HTR-8/SVneo (cell line): ENCODE data around the gene DGKD.
"Not testable (repeated sequence)": the region's sequence is repeated elsewhere in the genome, so short reads cannot be mapped to it uniquely, and the experiment has no call there.

Source experiments
- DNase-seq: peaks from one replicate; pipeline ENCODE4 v3.0.0; 2011; ENCODE audit warnings: low spot score, mixed read lengths; ENCODE audit not compliant: insufficient read length
- FAIRE-seq: peaks from 2 replicates; lab custom pipeline; 2011; peaks lifted over from hg19 to GRCh38; lab: Jason Lieb, UNC

Gene DGKD

DNA sequence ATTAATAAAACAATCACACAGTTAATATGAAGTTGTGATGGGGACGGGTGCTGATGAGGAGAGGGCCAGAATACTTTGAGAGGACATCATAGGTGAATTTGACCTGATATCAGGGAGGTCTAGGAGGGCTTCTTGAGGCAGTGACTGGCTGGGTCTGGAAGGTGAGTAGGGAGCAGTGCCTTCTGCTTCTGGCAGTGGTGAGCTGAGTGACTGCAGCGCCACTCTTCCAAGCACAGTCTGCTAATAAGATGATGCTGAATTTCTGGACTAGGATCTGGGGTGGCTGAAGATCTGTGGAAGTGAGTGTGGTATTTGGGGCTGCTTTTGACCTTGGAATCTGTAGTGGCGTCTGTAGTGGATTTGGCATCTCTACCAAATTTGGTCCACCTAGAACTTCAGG, 5.5 kb downstream of the DGKD start:
- FAIRE-seq (no peak), DNase-seq (no peak)

DNA sequence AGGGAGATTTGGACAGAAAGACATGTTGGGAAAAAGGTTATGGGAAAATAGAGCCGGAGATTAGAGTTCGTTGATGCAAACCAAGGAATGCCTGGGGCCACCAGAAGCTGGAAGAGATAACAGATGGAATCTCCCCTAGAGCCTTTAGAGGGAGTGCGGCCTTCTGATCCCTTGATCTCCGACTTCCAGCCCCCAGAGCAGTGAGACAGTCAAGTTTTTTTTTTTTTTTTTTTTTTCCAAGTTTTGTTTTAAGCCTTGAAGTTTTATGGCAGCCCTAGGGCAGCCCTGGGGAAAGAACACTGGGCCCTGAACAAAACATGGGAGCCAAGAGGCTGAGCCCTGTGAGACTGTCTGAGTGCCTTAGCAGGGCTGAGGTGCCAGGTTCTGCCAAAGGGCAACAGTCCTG, 6.5 kb downstream of the DGKD start:
- FAIRE-seq (no peak), DNase-seq (no peak)

DNA sequence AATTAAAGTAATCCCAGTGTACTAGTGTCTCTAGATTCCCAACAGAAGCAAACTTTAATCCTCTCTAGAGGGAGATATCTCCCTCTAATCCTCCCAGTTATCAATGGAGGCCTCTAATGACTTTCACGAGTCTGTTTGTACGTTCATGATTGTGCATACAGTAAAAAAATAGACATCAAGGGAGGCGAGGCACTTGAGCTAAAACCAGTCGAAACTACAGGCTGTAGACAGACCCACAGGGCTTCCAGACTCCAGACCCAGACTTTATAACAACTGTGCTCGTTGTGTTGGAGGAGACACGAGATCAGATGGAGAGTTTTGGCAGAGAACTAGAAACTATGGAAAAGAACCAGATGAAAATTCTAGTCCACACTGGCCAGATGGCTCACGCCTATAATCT, 7.0 kb downstream of the DGKD start:
- FAIRE-seq (no peak), DNase-seq (no peak)

DNA sequence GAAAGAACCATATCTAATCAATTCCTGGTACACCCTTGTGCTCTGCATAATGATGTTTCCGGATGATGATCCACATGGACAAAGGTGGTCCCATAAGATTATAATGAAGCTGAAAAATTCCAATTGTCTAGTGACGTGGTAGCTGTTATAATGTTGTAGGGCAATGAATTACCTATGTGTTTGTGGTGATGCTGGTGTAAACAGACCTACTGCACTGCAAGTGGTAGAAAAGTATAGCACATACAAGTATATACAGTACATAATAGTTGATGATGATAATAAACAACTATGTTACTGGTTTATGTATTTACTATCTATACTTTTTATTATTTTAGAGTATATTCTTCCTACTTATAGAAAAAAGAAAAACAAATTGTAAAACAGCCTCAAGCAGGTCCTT, 8.4 kb downstream of the DGKD start:
- FAIRE-seq (no peak), DNase-seq (no peak)

DNA sequence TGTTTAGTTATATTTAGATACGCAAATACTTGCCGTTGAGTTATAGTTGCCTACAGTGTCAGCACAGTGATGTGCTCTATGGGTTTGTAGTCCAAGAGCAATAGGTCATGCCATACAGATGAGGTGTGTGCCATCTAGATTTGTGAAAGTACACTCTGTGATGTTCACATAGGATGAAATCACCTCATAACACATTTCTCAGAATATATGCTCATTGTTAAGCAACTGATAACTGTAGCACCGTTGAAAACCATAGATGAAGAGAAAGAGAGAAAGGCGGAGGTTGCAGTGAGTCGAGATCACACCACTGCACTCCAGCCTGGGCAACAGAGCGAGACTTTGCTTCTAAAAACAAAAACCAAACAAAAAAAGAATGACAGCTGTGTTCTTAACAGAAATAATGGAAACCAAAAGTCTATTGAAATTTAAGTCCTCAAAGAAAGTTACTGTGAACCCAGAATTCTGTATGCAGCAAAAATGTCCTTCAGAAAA, 9.5 kb downstream of the DGKD start:
- DNase-seq: no peak
- no peak for FAIRE-seq

DNA sequence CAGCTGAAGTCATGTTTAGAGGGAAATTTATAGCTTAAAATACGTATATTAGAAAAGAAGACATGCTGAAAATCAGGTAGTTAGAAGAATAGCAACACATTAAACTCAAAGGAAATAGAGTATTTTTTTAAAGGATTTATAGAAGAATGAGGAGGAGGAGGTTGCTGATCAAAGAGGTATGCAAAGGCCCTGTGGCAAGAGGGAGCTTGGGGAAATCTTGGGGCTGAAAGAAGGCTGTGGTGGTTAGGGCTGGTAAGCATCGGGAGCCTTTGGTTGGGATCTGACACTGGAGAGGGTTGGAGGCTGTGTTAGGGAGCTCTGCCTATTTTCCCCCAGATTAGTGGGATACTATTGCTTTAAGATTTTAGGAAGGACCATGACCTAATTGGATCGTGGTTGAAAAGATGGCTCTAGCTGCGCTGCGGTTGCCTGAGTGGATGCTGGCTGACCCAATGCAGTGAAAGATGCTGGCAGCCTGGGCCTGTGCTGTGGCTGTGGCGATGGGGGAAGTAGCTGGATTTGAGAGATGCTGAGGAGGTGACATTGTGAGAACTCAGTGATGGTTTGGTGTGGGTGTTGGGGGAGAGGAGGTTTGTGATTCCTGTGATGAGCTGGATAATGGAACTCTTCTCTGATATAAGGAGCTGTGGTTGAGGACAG, 11.7 kb downstream of the DGKD start:
- no peak for DNase-seq
- no peak for FAIRE-seq

DNA sequence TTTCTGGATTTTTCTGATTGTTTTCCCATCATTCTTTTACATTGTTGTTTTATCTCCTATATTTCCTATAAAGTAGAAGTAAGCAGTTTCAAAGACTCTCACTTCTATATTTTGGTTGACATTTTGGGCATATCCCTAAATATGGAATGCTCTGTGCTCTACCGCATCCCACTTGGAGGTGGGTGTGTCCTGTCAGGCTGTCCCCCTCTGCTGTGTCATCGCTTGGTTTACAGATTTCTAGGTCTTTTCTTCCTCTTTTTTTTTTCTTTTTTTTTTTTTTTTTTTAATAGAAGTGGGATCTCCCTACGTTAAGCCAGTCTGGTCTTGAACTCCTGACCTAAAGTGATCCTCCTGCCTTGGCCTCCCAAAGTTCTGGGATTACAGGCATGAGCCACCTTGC, 13.3 kb downstream of the DGKD start:
- FAIRE-seq (no peak), DNase-seq (no peak)

DNA sequence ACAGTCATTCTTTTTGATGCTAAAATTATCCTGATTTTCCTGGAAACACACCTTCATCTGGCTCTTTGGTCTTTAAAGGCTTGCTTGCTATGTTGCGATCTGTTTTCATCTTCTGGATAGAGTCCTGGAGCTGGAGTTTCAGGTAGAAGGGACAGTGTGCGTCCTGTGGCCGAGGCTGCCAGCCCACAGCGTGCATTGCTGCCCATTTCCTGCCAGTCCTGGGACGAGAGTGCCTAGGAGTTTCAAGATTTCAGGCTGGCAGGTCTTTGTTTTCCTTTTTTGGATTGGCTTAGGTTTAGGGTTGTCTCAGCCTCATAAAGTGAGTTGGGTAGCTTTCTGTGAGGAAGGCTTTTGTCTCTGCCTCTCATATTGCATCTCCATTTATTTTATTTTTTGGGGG, 14.5 kb downstream of the DGKD start:
- FAIRE-seq (no peak), DNase-seq (no peak)

DNA sequence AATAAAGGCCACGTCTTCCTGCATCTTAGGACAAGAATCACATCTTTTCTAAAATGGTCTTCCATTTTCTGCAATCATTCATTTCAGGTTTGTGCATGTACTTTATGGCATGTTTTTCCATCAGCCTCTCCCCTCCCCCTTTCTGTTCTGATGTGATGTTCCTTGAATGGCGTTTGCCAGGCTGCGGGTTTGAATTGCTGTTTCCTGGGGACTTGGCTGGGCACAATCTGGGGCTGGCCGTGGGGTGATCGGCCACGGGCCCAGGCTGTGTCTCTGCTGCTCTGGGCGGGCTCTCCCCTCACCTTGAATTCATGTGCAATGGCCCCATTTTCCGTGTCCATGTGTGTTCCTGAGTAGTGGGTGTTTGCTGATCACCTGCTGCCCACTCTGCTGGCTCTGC, 15.2 kb downstream of the DGKD start:
- DNase-seq (no peak), FAIRE-seq (no peak)

DNA sequence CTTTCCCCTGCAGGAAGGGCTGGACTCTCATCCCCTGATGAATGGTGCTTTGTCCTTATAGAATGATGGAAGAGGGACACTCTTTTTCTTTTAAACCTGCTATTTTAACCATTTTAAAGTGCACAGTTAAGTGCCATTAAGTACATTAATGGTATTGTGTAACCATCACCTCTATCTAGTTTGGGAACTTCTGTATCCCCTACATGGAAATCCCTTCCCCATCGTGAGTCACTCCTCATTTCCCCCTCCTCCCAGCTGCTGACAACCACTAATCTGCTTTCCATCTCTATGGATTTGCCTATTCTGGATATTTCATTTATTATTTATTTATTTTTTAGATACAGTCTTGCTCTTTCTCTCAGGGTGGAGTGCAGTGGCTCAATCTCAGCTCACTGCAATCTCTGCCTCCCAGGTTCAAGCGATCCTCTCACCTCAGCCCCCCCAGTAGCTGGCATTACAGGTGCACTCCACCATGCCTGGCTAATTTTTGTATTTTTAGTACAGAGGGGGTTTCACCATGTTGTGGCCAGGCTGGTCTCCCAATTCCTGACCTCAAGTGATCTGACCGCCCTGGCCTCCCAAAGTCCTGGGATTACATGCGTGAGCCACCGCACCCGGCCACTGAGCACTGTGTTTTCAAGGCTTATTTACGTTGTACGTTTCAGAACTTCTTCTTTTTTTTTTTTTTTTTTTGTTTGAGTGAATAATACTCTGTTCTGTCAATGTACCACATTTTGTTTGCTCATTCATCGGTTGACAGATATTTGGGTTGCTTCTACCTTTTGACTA, 15.8 kb downstream of the DGKD start:
- no peak for FAIRE-seq
- no peak for DNase-seq

DNA sequence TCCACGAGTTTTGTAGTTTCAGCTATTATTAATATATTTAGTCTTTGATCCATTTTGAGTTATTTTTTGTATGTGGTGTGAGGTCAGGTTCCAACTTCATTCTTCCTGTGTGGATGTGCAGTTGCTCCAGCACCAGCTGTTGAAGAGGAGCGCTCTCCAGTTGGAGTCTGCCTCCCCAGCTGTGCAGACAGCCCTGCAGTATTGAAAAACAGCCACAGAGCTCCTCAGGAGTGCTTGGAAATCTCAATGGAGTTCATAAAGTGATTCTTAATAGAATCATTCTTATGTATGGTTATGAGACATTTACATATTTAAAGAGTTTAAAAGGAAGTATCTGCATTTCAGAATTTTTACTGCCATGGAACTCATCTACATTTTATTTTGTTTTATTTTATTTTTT, 17.3 kb downstream of the DGKD start:
- DNase-seq (no peak), FAIRE-seq (no peak)

DNA sequence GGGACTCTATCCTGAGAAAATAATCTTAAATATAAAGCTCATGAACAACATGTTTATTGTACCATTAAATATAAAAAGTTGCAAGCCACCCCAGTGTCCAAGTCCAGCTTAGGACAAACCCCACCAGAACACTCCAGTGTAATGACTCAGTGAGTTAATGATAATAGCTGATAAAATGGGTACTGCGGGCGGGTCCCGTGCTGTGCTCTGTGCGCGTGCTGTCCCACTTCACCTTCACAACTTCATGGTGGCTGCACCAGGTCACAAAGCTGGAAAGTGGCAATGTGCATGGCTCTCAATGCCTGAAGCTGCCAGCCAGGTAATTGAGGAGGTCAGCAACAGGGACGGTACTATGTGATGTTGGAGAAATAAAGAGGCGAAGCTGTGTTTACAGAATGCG, 18.6 kb downstream of the DGKD start:
- no peak for DNase-seq
- FAIRE-seq: no peak

DNA sequence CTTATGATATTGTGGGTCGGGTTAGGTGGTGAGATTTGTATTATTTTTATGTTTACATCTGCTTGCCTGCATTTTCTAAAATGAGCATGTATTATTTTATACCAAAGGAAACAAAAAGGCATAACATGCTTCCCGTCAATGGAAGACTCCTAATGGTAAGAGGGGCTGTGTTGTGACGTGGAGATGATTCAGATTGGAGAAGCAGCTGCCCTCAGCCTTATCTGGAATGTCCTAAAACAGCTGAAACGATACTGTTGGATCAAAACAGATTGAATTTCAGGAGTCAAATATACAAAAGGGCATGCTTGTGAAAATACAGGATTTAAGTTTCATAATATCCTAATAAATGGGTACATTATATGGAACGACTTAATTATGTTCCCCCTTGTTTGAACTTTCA, 19.0 kb downstream of the DGKD start:
- FAIRE-seq (no peak), DNase-seq (no peak)

DNA sequence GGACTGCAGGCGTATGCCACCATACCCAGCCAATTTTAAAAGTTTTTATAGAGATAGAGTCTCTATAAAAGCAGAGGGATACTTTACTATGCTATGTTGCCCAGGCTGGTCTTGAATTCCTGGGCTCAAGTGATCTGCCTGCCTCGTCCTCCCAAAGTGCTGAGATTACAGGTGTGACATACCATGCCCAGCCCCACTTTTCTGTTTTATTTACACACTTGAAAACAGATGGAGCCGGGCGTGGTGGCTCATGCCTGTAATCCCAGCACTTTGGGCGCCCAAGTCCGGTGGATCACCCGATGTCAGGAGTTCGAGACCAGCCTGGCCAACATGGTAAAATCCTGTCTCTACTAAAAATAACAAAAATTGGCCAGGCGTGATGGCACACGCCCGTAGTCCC, 20.5 kb downstream of the DGKD start:
- DNase-seq, FAIRE-seq: not testable (repeated sequence)

DNA sequence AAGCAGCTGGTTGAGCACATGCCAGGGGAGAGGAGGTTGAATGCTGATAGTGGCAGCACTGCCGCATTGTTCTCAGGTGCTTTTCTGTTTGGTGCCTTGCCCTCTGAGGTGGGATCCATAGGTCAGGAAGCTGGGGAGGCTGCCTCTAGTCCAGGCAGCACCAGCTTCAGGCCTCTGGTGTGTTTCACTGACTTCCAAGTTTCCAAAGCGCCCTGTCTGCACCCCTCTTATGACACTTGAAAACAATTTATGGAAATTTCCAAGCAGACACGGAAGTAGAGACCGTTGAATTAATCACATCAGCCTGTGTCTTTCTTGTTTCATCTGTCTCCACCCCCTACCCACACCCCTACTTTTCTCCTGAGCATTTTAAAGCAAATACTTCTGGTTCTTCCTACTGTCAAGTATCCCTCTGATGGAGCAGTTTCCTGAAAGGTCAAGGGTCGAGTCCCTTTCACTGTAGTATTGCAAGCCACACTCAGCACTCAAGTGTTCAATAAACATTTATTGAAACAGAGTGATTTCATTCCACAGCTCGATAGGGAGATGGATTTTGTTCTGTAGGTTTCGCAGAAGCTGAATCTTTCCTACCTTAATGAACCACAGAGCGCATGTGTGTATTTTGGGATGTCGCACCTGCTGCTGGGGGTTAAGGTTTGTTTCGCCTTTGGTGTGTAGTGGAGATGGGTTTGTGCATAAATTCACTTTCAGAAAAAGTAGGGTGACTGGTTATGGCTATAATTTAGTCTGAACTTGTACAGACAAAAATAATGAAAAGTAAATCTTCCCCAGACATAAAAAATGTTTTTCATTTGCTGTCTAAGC, 21.4 kb downstream of the DGKD start:
- no peak for DNase-seq
- no peak for FAIRE-seq

DNA sequence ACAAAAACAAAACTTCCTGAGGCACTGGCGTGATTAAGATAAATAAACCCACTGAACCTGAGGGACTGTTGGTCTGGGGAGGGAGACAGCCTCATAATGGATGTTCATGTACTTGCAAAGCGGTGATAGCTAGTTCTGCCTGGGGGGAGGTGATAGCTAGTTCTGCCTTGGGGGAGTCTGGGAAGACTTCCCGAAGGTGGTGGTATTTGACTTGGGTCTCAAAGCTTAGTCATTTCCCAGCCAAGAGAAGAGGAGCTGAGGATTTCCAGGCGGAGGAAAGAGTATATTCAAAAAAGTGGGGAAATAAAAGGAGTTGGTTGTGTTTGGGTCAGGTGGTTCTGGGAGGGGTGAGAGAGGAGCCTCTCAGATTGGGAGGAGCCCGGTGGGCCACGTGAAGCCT, 24.7 kb downstream of the DGKD start:
- DNase-seq: no peak
- no peak for FAIRE-seq

DNA sequence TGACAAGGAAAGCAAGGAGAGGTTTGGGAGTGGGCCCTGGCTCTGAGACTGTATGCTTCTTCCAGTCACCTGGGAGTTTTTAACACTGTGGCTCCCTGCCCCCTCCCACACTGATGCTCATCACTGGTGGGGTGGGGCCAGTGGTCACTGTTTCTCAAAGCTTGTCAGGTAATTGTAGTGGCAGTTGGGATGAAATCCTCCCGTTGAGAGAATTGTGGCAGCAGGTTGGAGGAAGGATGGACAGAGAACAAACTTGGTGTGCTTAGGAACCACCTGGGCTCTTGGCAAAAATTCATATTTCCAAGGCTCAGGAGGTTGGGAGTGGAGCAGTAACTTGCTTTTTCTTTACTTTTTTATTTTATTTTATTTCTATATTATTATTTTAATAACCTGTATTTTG, 25.1 kb downstream of the DGKD start:
- FAIRE-seq: no peak
- no peak for DNase-seq

DNA sequence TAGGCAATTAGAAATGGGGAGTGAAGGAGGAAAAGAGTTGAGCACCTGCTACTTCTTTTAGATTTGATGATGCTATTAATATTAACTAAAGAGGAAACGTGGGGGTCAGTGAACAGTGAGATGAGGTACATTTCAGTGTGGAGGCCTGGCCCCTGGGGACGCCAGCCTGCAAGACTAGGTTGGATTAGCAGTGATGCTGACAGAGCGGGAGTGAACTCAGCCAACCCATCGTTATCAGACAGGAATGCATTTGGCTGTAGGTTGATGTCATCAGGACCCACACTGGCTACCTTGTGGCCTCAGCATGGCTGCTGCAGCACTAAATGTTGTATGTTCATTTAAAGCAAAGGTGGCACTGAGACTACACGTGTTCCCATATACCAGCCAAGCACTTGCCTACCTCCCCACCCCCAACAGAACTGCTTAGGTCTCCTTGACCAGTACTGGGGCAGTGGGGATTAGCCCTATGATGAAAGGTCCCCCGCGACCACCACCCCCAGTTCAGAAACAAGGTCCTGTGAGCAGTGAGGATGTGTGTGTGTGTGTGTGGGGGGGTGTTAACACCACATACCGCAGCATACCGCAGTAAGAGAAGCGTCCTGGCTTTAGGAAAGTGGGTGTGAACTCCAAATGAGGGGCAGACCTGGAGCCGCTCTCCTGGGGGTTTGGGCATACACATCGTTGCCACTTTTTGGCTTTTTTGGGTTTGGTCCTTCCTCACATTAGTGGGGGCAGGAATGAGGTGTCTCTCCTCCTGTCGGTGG, 26.0 kb downstream of the DGKD start:
- DNase-seq (no peak), FAIRE-seq (no peak)

DNA sequence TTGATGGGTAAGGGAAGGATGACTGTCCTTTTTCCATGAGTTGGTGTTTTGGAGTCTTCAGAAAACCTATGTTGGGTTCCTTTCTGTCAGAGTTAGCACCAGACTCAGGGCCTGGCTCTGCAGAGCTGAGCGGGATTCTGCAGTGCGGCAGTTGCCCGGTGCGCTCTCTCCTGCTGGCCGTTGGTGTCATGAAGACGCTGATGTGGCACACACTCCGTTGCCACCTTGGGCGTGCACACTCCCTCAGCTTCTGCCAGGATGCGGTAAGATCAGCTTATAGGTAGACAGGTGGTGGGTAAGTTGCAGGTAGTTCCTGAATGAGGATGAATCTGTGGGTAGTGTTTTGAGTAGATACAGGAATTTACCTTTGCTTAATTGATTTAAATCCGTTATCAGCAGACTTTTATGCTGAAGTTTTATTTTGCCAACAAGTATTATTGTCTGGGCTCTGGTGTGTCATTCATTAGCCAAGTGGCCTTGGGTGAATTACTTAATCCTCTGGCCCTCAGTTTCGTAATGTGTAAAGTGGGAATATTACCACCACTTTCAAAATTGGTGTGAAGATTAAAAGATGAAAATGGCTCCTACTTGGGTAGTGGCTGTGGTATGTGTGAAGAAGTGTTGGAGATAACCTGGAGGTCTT, 26.8 kb downstream of the DGKD start:
- no peak for FAIRE-seq
- DNase-seq: no peak

DNA sequence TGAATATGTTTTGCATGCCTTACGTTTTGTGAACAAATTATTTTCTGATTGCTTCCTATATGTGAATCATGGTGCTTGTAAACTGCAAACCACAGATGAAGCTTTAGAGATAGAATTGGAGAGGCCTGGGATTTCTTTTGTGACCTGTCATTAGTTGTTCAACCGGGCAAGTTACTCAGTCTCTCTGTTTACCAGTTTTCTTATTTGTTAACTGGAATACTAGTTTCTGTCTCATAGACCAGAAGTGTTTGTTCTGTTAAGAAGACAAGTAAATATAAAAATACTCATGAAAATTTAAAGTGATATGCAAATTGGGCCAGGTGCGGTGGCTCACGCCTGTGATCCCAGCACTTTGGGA, 27.3 kb downstream of the DGKD start:
- DNase-seq (no peak), FAIRE-seq (no peak)
